GM21423 (cell line): ENCODE results near the gene SPON1.
"Not testable (repeated sequence)": the region's sequence is repeated elsewhere in the genome, so short reads cannot be mapped to it uniquely, and the experiment has no call there.

Source experiments
- ATAC-seq: cut with Tn5 transposase; IDR thresholded peaks from one replicate; pipeline ENCODE4 v1.9.1; 2021; ENCODE audit warnings: mild to moderate bottlenecking, moderate library complexity; ENCODE audit not compliant: unreplicated experiment

The SPON1 gene

GRCh38 chr11:13974631-13975030 lies 12.1 kb downstream of the SPON1 start:
- no peak for ATAC-seq

- ATAC-seq = no peak
Observed at GRCh38 chr11:13983081-13983751, 20.7 kb downstream of the SPON1 start.

GRCh38 chr11:13984616-13985450 lies 22.3 kb downstream of the SPON1 start:
- ATAC-seq = no peak

GRCh38 chr11:13986695-13987094 lies 24.2 kb downstream of the SPON1 start:
- ATAC-seq = not testable (repeated sequence)

GRCh38 chr11:13992158-13992856 lies 29.8 kb downstream of the SPON1 start:
- not testable (repeated sequence) for ATAC-seq

GRCh38 chr11:13993096-13993765 lies 30.7 kb downstream of the SPON1 start:
- no peak for ATAC-seq

- ATAC-seq = no peak
Observed at GRCh38 chr11:13997881-13998280, 35.4 kb downstream of the SPON1 start.

- no peak for ATAC-seq
Observed at GRCh38 chr11:13999704-14000103, 37.2 kb downstream of the SPON1 start.

- no peak for ATAC-seq
Observed at GRCh38 chr11:14001597-14001996, 39.1 kb downstream of the SPON1 start.

- ATAC-seq = no peak
Observed at GRCh38 chr11:14007566-14007965, 45.0 kb downstream of the SPON1 start.

- no peak for ATAC-seq
Observed at GRCh38 chr11:14010665-14011064, 48.1 kb downstream of the SPON1 start.

- no peak for ATAC-seq
Observed at GRCh38 chr11:14012846-14013245, 50.3 kb downstream of the SPON1 start.

- no peak for ATAC-seq
Observed at GRCh38 chr11:14015711-14016110, 53.2 kb downstream of the SPON1 start.

GRCh38 chr11:14018441-14018840 lies 55.9 kb downstream of the SPON1 start:
- ATAC-seq = no peak

- no peak for ATAC-seq
Observed at GRCh38 chr11:14021738-14022137, 59.2 kb downstream of the SPON1 start.

GRCh38 chr11:14022251-14022650 lies 59.7 kb downstream of the SPON1 start:
- no peak for ATAC-seq

- no peak for ATAC-seq
Observed at GRCh38 chr11:14022821-14023220, 60.3 kb downstream of the SPON1 start.

- ATAC-seq = no peak
Observed at GRCh38 chr11:14026961-14027360, 64.4 kb downstream of the SPON1 start.

GRCh38 chr11:14027525-14027924 lies 65.0 kb downstream of the SPON1 start:
- no peak for ATAC-seq

GRCh38 chr11:14029440-14029839 lies 66.9 kb downstream of the SPON1 start:
- no peak for ATAC-seq
